ENCODE measurements around the gene SEC62. TPM values are rescaled to one million over a fixed set of nuclear protein-coding genes. Genes with fewer than 3 reads are reported as not detected.

SEC62 gene
- polyA plus RNA-seq, 1 donor from 2014 or later: 41.9 TPM

- H3K9me2 ChIP-seq (ENCODE audit: insufficient read depth, low read length): no peaks in the 10 kb centered on the region
- no peaks in the 10 kb centered on the region for H3K36me3 ChIP-seq (ENCODE audit: insufficient read depth, low read length)
- no peaks in the 10 kb centered on the region for H4K20me1 ChIP-seq (ENCODE audit: insufficient read depth)
- no peak overlapping the region for H2AFZ ChIP-seq (ENCODE audit: low read depth, low read length)
- H3K27ac ChIP-seq (ENCODE audit: low read length): no peak overlapping the region
- no peak overlapping the region for H3K4me2 ChIP-seq (ENCODE audit: low read length)
- H3K9me3 ChIP-seq (ENCODE audit: low read length): no peaks in the 10 kb centered on the region
- H3K9ac ChIP-seq (ENCODE audit: low read length): no peak overlapping the region
- no peaks in the 10 kb centered on the region for H3F3A ChIP-seq (ENCODE audit: insufficient read depth, low read length, poor library complexity, severe bottlenecking)
- no peak overlapping the region for H3K4me3 ChIP-seq (ENCODE audit: low read length)
- H3K27me3 ChIP-seq (ENCODE audit: insufficient read depth, low read depth, low read length): peaks cover 11% of the 10 kb centered on the region
- TF ChIP-seq SMC3 (conservative IDR thresholded peaks at IDR 0.05; ENCODE audit: poor library complexity): no peak
- TF ChIP-seq CTCF (IDR thresholded peaks at IDR 0.05; ENCODE audit: poor library complexity, severe bottlenecking): no peak
- TF ChIP-seq RAD21 (conservative IDR thresholded peaks at IDR 0.05): no peak
- TF ChIP-seq MXI1 (conservative IDR thresholded peaks at IDR 0.05; ENCODE audit: poor library complexity, severe bottlenecking): no peak
- no peak for TF ChIP-seq EZH2 (IDR thresholded peaks at IDR 0.05; ENCODE audit: borderline replicate concordance, insufficient read depth, low read length, poor library complexity, severe bottlenecking)
- no peaks in the 10 kb centered on the region for H3K79me2 ChIP-seq (replicated peaks; ENCODE audit: insufficient read depth, low read length)
Observed at GRCh38 chr3:170044795-170045244, 78.2 kb downstream of the SEC62 start.

GRCh38 chr3:170046269-170047132 lies 79.9 kb downstream of the SEC62 start:
- H2AFZ ChIP-seq (ENCODE audit: low read depth, low read length): no peak overlapping the region
- no peak for TF ChIP-seq MXI1 (conservative IDR thresholded peaks at IDR 0.05; ENCODE audit: poor library complexity, severe bottlenecking)
- TF ChIP-seq TAF1 (IDR thresholded peaks at IDR 0.05; ENCODE audit: low read depth): no peak
- TF ChIP-seq POLR2AphosphoS5 (IDR thresholded peaks at IDR 0.05): no peak
- no peak for TF ChIP-seq EP300 (conservative IDR thresholded peaks at IDR 0.05; ENCODE audit: poor library complexity, severe bottlenecking)
- TF ChIP-seq REST (IDR thresholded peaks at IDR 0.05; ENCODE audit: borderline replicate concordance): no peak
- TF ChIP-seq CTCF (IDR thresholded peaks at IDR 0.05; ENCODE audit: poor library complexity, severe bottlenecking): no peak
- no peak for TF ChIP-seq SMC3 (conservative IDR thresholded peaks at IDR 0.05; ENCODE audit: poor library complexity)
- no peak for TF ChIP-seq RAD21 (conservative IDR thresholded peaks at IDR 0.05)
- no peak for TF ChIP-seq EZH2 (IDR thresholded peaks at IDR 0.05; ENCODE audit: borderline replicate concordance, insufficient read depth, low read length, poor library complexity, severe bottlenecking)
- no peaks in the 10 kb centered on the region for H3K27me3 ChIP-seq (ENCODE audit: insufficient read depth, low read depth, low read length)
- H3K79me2 ChIP-seq (replicated peaks; ENCODE audit: insufficient read depth, low read length): no peaks in the 10 kb centered on the region
- no peaks in the 10 kb centered on the region for H4K20me1 ChIP-seq (ENCODE audit: insufficient read depth)
- no peak overlapping the region for H3K27ac ChIP-seq (ENCODE audit: low read length)
- H3K9ac ChIP-seq (ENCODE audit: low read length): no peak overlapping the region
- no peak overlapping the region for H3K4me3 ChIP-seq (ENCODE audit: low read length)
- H3K4me2 ChIP-seq (ENCODE audit: low read length): no peak overlapping the region
- H3K36me3 ChIP-seq (ENCODE audit: insufficient read depth, low read length): no peaks in the 10 kb centered on the region
- H3K9me2 ChIP-seq (ENCODE audit: insufficient read depth, low read length): no peaks in the 10 kb centered on the region
- H3K9me3 ChIP-seq (ENCODE audit: low read length): no peaks in the 10 kb centered on the region
- no peaks in the 10 kb centered on the region for H3F3A ChIP-seq (ENCODE audit: insufficient read depth, low read length, poor library complexity, severe bottlenecking)

All from neural cell (in vitro differentiated cells).